Astrocyte (in vitro differentiated cells and primary cell): Measurements from ENCODE around the gene USP6.

Experiments used
- CTCF ChIP-seq: IDR thresholded peaks from 2 replicates; pipeline ENCODE4 v1.5.1; 2011; ENCODE audit warnings: low read depth, mild to moderate bottlenecking, inconsistent platforms, low read length, moderate library complexity; ENCODE audit not compliant: insufficient read depth
- EZH2 ChIP-seq: IDR thresholded peaks from 2 replicates; pipeline ENCODE4 v1.6.1; 2012; ENCODE audit warnings: mild to moderate bottlenecking, low read length, inconsistent platforms; ENCODE audit not compliant: insufficient read depth

GRCh38 chr17:5111402-5112204, 4.2 kb upstream of the USP6 start, which contains the start of gene ZNF232:
- TF ChIP-seq CTCF, result no peak
- TF ChIP-seq EZH2, result no peak
